Spleen (tissue), 7 donors: ENCODE data around the gene C9orf78.

ENCODE experiments used
- POLR2A ChIP-seq, 3 donors: fragments of 450-650 bp; IDR thresholded peaks; one replicate each; pipeline ENCODE4 v1.5.1; 2017; ENCODE audit warnings: antibody characterized with exemption in 3 of 3, mild to moderate bottlenecking in 1 of 3
- POLR2AphosphoS5 ChIP-seq, 3 donors: sonication (generic); formaldehyde crosslinking; IDR thresholded peaks; one replicate each; pipeline ENCODE4 v1.5.1; 2017; ENCODE audit warnings: antibody characterized with exemption in 3 of 3
- TF ChIP-seq, protein P1 (sequence below), 11 experiments: fragments of 200-600 bp in 7 of 11; fragments of 450-650 bp in 4 of 11; sonication (generic) in 4 of 11; IDR thresholded peaks in 8 of 11; conservative IDR thresholded peaks in 3 of 11; 1 replicate in 7 of 11; 2 replicates in 4 of 11; pipeline versions ENCODE4 v1.4.0 to v1.8.0; 2016 to 2021; ENCODE audit warnings: antibody characterized with exemption in 11 of 11, inconsistent platforms in 4 of 11, mild to moderate bottlenecking in 1 of 11
- donor health status: DM: no; HTN: no; CAD: no; lungs with moderate emphysema.
- donor health status: DM: no; HTN: no; CAD: no.
- donor health status: DM: no; HTN: no; CAD: no.

DNA sequence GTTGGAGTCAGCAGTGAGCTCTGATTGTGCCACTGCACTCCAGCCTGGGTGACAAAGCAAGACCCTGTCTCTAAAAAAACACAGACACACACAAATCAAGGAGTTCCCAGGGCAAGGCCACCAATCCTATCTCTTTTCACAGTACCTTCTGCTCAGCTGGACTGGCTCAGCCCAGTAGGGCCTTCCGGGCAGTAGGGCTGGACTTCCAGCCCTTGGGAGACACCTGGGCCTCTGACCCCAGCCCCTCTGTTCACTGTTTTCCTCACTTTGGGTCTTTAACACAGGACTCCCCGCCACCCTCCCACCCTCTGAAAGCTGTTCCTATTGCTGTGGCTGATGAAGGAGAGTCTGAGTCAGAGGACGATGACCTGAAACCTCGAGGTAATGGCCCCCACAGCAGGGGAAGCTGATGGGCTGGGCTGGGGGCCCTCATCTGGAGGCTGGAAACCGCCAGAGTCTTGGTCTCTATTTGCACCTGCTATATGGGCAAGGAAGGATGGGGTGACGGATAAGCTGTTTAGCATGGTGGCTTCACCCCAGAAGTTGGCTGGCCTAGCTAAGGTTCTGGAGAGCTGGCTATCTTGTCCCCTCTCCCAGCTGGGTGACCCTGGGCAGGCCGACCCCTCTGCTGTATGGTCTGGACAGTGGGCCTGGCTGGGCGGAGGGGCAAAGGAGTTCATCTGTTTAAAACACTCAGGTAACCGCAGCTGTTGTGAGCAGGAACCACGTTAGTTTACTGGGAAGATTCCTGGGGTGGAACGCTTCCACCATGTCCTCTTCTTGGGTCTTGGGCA is 25.8 kb upstream of the C9orf78 start:
- TF ChIP-seq, protein P1, sequence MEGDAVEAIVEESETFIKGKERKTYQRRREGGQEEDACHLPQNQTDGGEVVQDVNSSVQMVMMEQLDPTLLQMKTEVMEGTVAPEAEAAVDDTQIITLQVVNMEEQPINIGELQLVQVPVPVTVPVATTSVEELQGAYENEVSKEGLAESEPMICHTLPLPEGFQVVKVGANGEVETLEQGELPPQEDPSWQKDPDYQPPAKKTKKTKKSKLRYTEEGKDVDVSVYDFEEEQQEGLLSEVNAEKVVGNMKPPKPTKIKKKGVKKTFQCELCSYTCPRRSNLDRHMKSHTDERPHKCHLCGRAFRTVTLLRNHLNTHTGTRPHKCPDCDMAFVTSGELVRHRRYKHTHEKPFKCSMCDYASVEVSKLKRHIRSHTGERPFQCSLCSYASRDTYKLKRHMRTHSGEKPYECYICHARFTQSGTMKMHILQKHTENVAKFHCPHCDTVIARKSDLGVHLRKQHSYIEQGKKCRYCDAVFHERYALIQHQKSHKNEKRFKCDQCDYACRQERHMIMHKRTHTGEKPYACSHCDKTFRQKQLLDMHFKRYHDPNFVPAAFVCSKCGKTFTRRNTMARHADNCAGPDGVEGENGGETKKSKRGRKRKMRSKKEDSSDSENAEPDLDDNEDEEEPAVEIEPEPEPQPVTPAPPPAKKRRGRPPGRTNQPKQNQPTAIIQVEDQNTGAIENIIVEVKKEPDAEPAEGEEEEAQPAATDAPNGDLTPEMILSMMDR (IDR thresholded peaks at IDR 0.05 in 8 of 11, conservative IDR thresholded peaks at IDR 0.05 in 3 of 11) = no peak
- TF ChIP-seq POLR2A (IDR thresholded peaks at IDR 0.05) (no peak), POLR2AphosphoS5 (IDR thresholded peaks at IDR 0.05) (no peak)
